NAMALWA (cell line): ENCODE data around the gene SEH1L.
"Not testable (repeated sequence)": the region's sequence is repeated elsewhere in the genome, so short reads cannot be mapped to it uniquely, and the experiment has no call there.

Source experiments
- DNase-seq: peaks from one replicate; pipeline ENCODE4 v3.0.0-alpha.2; 2015; ENCODE audit warnings: low spot score

Gene SEH1L

GRCh38 chr18:12944709-12945108, 3.1 kb upstream of the SEH1L start:
- no peak for DNase-seq

- DNase-seq, result peak; percentile 46
These were observed 1.1 kb upstream of the SEH1L start for GRCh38 chr18:12946549-12947284.

GRCh38 chr18:12948050-12948804, 416 bp downstream of the SEH1L start:
- DNase-seq, result peak; percentile 94

- DNase-seq, result no peak
These were observed 10.7 kb downstream of the SEH1L start for GRCh38 chr18:12958478-12958877.

- no peak for DNase-seq
These were observed 12.6 kb downstream of the SEH1L start for GRCh38 chr18:12960395-12960794.

- no peak for DNase-seq
These were observed 13.1 kb downstream of the SEH1L start for GRCh38 chr18:12960853-12961397.

- DNase-seq, result no peak
These were observed 15.3 kb downstream of the SEH1L start for GRCh38 chr18:12963069-12963468.

GRCh38 chr18:12968115-12968514, 20.3 kb downstream of the SEH1L start:
- no peak for DNase-seq

GRCh38 chr18:12968619-12969018, 20.8 kb downstream of the SEH1L start:
- DNase-seq, result no peak

GRCh38 chr18:12973562-12974213, 25.9 kb downstream of the SEH1L start:
- no peak for DNase-seq

GRCh38 chr18:12975488-12975887, 27.7 kb downstream of the SEH1L start:
- DNase-seq, result no peak

- no peak for DNase-seq
These were observed 28.5 kb downstream of the SEH1L start for GRCh38 chr18:12976305-12976704.

- DNase-seq, result not testable (repeated sequence)
These were observed 32.3 kb downstream of the SEH1L start for GRCh38 chr18:12980065-12980464.

- no peak for DNase-seq
These were observed 41.7 kb downstream of the SEH1L start for GRCh38 chr18:12989397-12990122.

GRCh38 chr18:12990123-12990475, 42.3 kb downstream of the SEH1L start:
- no peak for DNase-seq

- no peak for DNase-seq
These were observed 42.8 kb downstream of the SEH1L start for GRCh38 chr18:12990641-12990966.

- DNase-seq, result peak; percentile 99
These were observed 43.4 kb downstream of the SEH1L start, which contains the start of gene CEP192 for GRCh38 chr18:12990967-12991820. CEP192 (plus strand) TSS chr18:12991362; CDS start chr18:12999425, 8,063 bp downstream.

GRCh38 chr18:12991821-12992179, 44.0 kb downstream of the SEH1L start:
- DNase-seq, result no peak

GRCh38 chr18:12993439-12993838, 45.6 kb downstream of the SEH1L start:
- DNase-seq, result no peak

GRCh38 chr18:12995424-12995823, 47.6 kb downstream of the SEH1L start:
- DNase-seq, result no peak

GRCh38 chr18:12995952-12996477, 48.2 kb downstream of the SEH1L start:
- no peak for DNase-seq
